A673 (cell line): ENCODE measurements around the gene SLC9A8. TPM values are rescaled to one million over a fixed set of nuclear protein-coding genes. Genes with fewer than 3 reads are reported as not detected.

Source experiments
- BruUV-seq: library from RNA; stranded (reverse); fragments of 400-500 nt; replicated peaks from 2 replicates; lab custom pipeline; 2021; lab: Mats Ljungman, UMichigan
- CTCF ChIA-PET: fragments of 300-600 bp; sonication (Branson Sonifier 250); formaldehyde crosslinking; loops from one replicate; lab custom pipeline; 2022; ENCODE audit warnings: antibody characterized with exemption; lab: Charles Lee
- POLR2A ChIA-PET: fragments of 300-600 bp; sonication (Branson Sonifier 250); formaldehyde crosslinking; loops from one replicate; lab custom pipeline; 2022; ENCODE audit warnings: antibody characterized with exemption; ENCODE audit not compliant: low non-redundant PET; lab: Charles Lee
- DNase-seq: peaks from one replicate; pipeline ENCODE4 v3.0.0-alpha.2; 2015; ENCODE audit warnings: low spot score
- H3K27ac ChIP-seq: fragments of 200-600 bp; sonication (generic); 2 replicates; pipeline ENCODE4 v1.5.1; 2016; ENCODE audit warnings: mixed run types, low read depth, mild to moderate bottlenecking, mixed read lengths, antibody characterized with exemption, low read length; ENCODE audit not compliant: poor library complexity, severe bottlenecking
- H3K27me3 ChIP-seq: fragments of 200-600 bp; sonication (generic); replicated peaks from 2 replicates; pipeline ENCODE4 v1.6.1; 2017; ENCODE audit warnings: mixed run types, low read depth, mild to moderate bottlenecking, mixed read lengths, antibody characterized with exemption, low read length; ENCODE audit not compliant: insufficient read depth, poor library complexity
- H3K36me3 ChIP-seq: fragments of 200-600 bp; sonication (generic); 2 replicates; pipeline ENCODE4 v1.6.1; 2016; ENCODE audit warnings: mixed run types, mild to moderate bottlenecking, mixed read lengths, antibody characterized with exemption, low read length; ENCODE audit not compliant: insufficient read depth, poor library complexity, severe bottlenecking
- H3K4me1 ChIP-seq: fragments of 200-600 bp; sonication (generic); 2 replicates; pipeline ENCODE4 v1.6.1; 2017; ENCODE audit warnings: mixed run types, mild to moderate bottlenecking, mixed read lengths, antibody characterized with exemption, low read length; ENCODE audit not compliant: insufficient read depth, poor library complexity, severe bottlenecking
- H3K4me3 ChIP-seq: fragments of 200-600 bp; sonication (generic); 2 replicates; pipeline ENCODE4 v1.5.1; 2016; ENCODE audit warnings: low read depth, mixed run types, mild to moderate bottlenecking, mixed read lengths, low read length; ENCODE audit not compliant: poor library complexity, severe bottlenecking
- H3K9me3 ChIP-seq: fragments of 200-600 bp; sonication (generic); 2 replicates; pipeline ENCODE4 v1.6.1; 2016; ENCODE audit warnings: mixed run types, low read depth, mild to moderate bottlenecking, mixed read lengths, antibody characterized with exemption, low read length; ENCODE audit not compliant: poor library complexity, severe bottlenecking
- CTCF ChIP-seq: fragments of 300-800, 200-600 bp; sonication (generic); conservative IDR thresholded peaks from 2 replicates; pipeline ENCODE4 v1.5.1; 2017; ENCODE audit warnings: low read depth, mild to moderate bottlenecking, antibody characterized with exemption, low read length, moderate library complexity, mixed read lengths
- EZH2 ChIP-seq: fragments of 200-600 bp; sonication (generic); IDR thresholded peaks from 2 replicates; pipeline ENCODE4 v1.6.1; 2017; ENCODE audit warnings: borderline replicate concordance, low read depth, mild to moderate bottlenecking, mixed read lengths, antibody characterized with exemption, low read length; ENCODE audit not compliant: poor library complexity, severe bottlenecking
- intact Hi-C: fragments of 100-400 bp; cut with micrococcal nuclease; formaldehyde crosslinking; loops from one replicate; pipeline ENCODE4 v1.10.0; 2022; ENCODE audit not compliant: unreplicated experiment
- total RNA-seq: library from RNA; stranded (reverse); gene quantifications from 2 replicates; pipeline ENCODE4 v1.2.3, GENCODE V29; 2021

SLC9A8 gene
- total RNA-seq, 1 experiment from 2014 or later: 9.8 TPM

DNA sequence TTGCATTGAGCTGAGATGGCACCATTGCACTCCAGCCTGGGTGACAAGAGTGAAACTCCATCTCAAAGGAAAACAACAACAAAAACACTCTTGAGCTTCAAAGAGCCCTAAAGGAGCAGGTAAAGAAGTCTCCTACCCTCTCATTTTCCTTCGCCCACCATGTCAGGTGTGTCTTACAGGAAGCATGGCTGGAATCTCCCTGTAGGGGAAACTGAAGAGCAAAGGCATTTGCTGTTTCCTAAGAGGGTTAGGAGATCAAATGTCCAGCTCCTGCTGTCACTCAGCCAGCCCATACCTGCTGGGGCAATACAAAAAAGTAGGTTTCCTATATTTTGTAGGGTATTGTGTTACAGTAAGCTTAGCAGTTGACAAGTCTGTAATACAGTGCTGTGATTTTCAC is 59.4 kb downstream of the SLC9A8 start:
- CTCF ChIA-PET: no interaction called here
- TF ChIP-seq CTCF: no peak
- no peak for TF ChIP-seq EZH2
- Histone ChIP-seq H3K4me1 (no peaks in the 10 kb centered on the region), H3K27me3 (no peaks in the 10 kb centered on the region), H3K36me3 (no peaks in the 10 kb centered on the region), H3K27ac (no peak overlapping the region), H3K4me3 (no peak overlapping the region), H3K9me3 (no peaks in the 10 kb centered on the region)
- no TSS peak for BruUV-seq
- intact Hi-C loops: no loop called here
- DNase-seq: no peak
- POLR2A ChIA-PET: no interaction called here

- ChIA-PET POLR2A (interaction anchor here (0.7 kb wide), 1 partner anchor 309 kb away, joined by 3 read pairs; no protein-coding TSS in a partner anchor), CTCF (no interaction called here)
- no TSS peak for BruUV-seq
- intact Hi-C loops: no loop called here
- Histone ChIP-seq H3K36me3 (no peaks in the 10 kb centered on the region), H3K9me3 (no peaks in the 10 kb centered on the region), H3K4me1 (no peaks in the 10 kb centered on the region), H3K27ac (no peak overlapping the region), H3K27me3 (no peaks in the 10 kb centered on the region), H3K4me3 (no peak overlapping the region)
- TF ChIP-seq CTCF (no peak), EZH2 (no peak)
- no peak for DNase-seq
Measured at GRCh38 chr20:49874696-49875095, 62.1 kb downstream of the SLC9A8 start.

DNA sequence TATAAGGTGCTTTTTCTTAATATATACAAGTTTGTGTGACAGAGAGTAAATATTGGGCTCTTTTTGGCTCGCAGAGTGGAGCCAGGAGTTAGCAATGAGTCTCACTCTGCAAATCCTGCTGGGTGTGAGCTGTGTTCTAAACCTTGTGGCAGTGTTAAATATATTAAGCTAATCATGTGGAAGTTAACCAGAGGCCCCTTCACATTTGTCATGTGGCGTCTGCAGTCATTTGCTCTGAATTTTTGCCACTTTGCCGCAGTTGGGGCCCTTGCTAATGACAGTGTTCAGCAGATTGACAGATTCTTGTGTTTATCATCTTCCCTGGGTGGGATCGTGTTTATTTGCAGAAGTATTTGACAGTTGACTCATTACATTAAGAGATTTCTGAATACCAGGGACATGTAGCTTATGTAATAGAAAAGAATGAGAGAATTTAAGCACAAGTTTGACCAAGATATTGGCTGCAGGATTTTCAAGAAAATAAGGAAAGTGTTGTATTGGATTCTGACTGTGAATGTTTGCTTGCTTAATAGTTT is 64.8 kb downstream of the SLC9A8 start:
- Histone ChIP-seq H3K9me3 (no peaks in the 10 kb centered on the region), H3K4me1 (no peaks in the 10 kb centered on the region), H3K36me3 (no peaks in the 10 kb centered on the region), H3K4me3 (no peak overlapping the region), H3K27ac (no peak overlapping the region), H3K27me3 (no peaks in the 10 kb centered on the region)
- ChIA-PET POLR2A (no interaction called here), CTCF (no interaction called here)
- intact Hi-C loops: no loop called here
- no peak for DNase-seq
- BruUV-seq: no TSS peak
- TF ChIP-seq CTCF (no peak), EZH2 (no peak)
